Measurements from ENCODE around the gene BANF2.

DNA sequence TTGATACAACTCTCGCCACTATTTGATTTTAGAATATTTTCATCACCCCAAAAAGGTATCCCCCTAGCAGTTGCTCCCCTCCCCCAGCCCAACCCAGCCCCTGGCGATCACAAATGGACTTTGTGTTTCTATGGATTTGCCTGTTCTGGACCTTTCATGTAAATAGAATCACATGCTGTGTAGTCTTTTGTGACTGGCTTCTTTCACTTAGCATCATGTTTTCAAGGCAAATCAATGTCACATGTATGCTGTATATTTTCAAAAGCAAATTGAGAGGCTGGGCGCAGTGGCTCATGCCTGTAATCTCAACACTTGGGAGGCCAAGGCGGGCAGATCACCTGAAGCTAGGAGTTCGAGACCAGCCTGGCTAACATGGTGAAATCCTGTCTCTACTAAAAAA lies 48.5 kb downstream of the BANF2 start:
- TF ChIP-seq, protein P1, sequence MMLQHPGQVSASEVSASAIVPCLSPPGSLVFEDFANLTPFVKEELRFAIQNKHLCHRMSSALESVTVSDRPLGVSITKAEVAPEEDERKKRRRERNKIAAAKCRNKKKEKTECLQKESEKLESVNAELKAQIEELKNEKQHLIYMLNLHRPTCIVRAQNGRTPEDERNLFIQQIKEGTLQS (IDR thresholded peaks at IDR 0.05): no peak
- TF ChIP-seq, protein P2, sequence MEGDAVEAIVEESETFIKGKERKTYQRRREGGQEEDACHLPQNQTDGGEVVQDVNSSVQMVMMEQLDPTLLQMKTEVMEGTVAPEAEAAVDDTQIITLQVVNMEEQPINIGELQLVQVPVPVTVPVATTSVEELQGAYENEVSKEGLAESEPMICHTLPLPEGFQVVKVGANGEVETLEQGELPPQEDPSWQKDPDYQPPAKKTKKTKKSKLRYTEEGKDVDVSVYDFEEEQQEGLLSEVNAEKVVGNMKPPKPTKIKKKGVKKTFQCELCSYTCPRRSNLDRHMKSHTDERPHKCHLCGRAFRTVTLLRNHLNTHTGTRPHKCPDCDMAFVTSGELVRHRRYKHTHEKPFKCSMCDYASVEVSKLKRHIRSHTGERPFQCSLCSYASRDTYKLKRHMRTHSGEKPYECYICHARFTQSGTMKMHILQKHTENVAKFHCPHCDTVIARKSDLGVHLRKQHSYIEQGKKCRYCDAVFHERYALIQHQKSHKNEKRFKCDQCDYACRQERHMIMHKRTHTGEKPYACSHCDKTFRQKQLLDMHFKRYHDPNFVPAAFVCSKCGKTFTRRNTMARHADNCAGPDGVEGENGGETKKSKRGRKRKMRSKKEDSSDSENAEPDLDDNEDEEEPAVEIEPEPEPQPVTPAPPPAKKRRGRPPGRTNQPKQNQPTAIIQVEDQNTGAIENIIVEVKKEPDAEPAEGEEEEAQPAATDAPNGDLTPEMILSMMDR (IDR thresholded peaks at IDR 0.05; ENCODE audit: low read depth, low read length, missing input control): no peak
- TF ChIP-seq HNF4A (conservative IDR thresholded peaks at IDR 0.05): no peak
- no peak for TF ChIP-seq TAF1 (conservative IDR thresholded peaks at IDR 0.05)
- TF ChIP-seq RAD21 (IDR thresholded peaks at IDR 0.05): no peak
- TF ChIP-seq, protein P3, sequence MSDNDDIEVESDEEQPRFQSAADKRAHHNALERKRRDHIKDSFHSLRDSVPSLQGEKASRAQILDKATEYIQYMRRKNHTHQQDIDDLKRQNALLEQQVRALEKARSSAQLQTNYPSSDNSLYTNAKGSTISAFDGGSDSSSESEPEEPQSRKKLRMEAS (IDR thresholded peaks at IDR 0.05): no peak
- no peak for TF ChIP-seq SP1 (IDR thresholded peaks at IDR 0.05)
- TF ChIP-seq YY1 (IDR thresholded peaks at IDR 0.05): no peak
- TF ChIP-seq, protein P4, sequence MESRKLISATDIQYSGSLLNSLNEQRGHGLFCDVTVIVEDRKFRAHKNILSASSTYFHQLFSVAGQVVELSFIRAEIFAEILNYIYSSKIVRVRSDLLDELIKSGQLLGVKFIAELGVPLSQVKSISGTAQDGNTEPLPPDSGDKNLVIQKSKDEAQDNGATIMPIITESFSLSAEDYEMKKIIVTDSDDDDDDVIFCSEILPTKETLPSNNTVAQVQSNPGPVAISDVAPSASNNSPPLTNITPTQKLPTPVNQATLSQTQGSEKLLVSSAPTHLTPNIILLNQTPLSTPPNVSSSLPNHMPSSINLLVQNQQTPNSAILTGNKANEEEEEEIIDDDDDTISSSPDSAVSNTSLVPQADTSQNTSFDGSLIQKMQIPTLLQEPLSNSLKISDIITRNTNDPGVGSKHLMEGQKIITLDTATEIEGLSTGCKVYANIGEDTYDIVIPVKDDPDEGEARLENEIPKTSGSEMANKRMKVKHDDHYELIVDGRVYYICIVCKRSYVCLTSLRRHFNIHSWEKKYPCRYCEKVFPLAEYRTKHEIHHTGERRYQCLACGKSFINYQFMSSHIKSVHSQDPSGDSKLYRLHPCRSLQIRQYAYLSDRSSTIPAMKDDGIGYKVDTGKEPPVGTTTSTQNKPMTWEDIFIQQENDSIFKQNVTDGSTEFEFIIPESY (IDR thresholded peaks at IDR 0.05): no peak
- TF ChIP-seq GABPA (IDR thresholded peaks at IDR 0.05 in 1 of 2, conservative IDR thresholded peaks at IDR 0.05 in 1 of 2): no peak
- TF ChIP-seq HNF4G (IDR thresholded peaks at IDR 0.05): no peak
- TF ChIP-seq, protein P5, sequence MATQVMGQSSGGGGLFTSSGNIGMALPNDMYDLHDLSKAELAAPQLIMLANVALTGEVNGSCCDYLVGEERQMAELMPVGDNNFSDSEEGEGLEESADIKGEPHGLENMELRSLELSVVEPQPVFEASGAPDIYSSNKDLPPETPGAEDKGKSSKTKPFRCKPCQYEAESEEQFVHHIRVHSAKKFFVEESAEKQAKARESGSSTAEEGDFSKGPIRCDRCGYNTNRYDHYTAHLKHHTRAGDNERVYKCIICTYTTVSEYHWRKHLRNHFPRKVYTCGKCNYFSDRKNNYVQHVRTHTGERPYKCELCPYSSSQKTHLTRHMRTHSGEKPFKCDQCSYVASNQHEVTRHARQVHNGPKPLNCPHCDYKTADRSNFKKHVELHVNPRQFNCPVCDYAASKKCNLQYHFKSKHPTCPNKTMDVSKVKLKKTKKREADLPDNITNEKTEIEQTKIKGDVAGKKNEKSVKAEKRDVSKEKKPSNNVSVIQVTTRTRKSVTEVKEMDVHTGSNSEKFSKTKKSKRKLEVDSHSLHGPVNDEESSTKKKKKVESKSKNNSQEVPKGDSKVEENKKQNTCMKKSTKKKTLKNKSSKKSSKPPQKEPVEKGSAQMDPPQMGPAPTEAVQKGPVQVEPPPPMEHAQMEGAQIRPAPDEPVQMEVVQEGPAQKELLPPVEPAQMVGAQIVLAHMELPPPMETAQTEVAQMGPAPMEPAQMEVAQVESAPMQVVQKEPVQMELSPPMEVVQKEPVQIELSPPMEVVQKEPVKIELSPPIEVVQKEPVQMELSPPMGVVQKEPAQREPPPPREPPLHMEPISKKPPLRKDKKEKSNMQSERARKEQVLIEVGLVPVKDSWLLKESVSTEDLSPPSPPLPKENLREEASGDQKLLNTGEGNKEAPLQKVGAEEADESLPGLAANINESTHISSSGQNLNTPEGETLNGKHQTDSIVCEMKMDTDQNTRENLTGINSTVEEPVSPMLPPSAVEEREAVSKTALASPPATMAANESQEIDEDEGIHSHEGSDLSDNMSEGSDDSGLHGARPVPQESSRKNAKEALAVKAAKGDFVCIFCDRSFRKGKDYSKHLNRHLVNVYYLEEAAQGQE (IDR thresholded peaks at IDR 0.05): no peak

Measured in liver (tissue), 3 donors.